COLO668 (cell line): Measurements from ENCODE around the gene CEP104.
A peak's percentile ranks its signal among the peaks of the same experiment; 100 is the strongest.
"Not testable (repeated sequence)": the region's sequence is repeated elsewhere in the genome, so short reads cannot be mapped to it uniquely, and the experiment has no call there.

Source experiments
- DNase-seq: peaks from one replicate; lab custom pipeline; 2025; ENCODE audit not compliant: unreplicated experiment; lab: John Stamatoyannopoulos, UW

The CEP104 gene

GRCh38 chr1:3803905-3804626 lies 52.9 kb downstream of the CEP104 start:
- DNase-seq = no peak

- not testable (repeated sequence) for DNase-seq
Measured at GRCh38 chr1:3800795-3801194, 56.2 kb downstream of the CEP104 start.

- DNase-seq = peak; percentile 55
Measured at GRCh38 chr1:3799976-3800685, 56.9 kb downstream of the CEP104 start.

- peak; percentile 99 for DNase-seq
Measured at GRCh38 chr1:3796215-3797061, 60.6 kb downstream of the CEP104 start, which contains the start of gene LRRC47. LRRC47 (minus strand) TSS chr1:3796498; CDS start chr1:3796476, 22 bp downstream.

GRCh38 chr1:3795453-3796214 lies 61.4 kb downstream of the CEP104 start:
- peak; percentile 64 for DNase-seq

- DNase-seq = no peak
Measured at GRCh38 chr1:3790952-3791351, 66.1 kb downstream of the CEP104 start.

GRCh38 chr1:3790500-3790923 lies 66.5 kb downstream of the CEP104 start:
- DNase-seq = no peak

GRCh38 chr1:3789421-3790300 lies 67.3 kb downstream of the CEP104 start:
- DNase-seq = no peak

GRCh38 chr1:3788756-3789420 lies 68.1 kb downstream of the CEP104 start:
- no peak for DNase-seq

GRCh38 chr1:3787745-3788605 lies 69.0 kb downstream of the CEP104 start:
- no peak for DNase-seq

- no peak for DNase-seq
Measured at GRCh38 chr1:3787349-3787715, 69.7 kb downstream of the CEP104 start.

- DNase-seq = no peak
Measured at GRCh38 chr1:3786468-3787348, 70.3 kb downstream of the CEP104 start.

- DNase-seq = no peak
Measured at GRCh38 chr1:3785456-3786157, 71.4 kb downstream of the CEP104 start.

- no peak for DNase-seq
Measured at GRCh38 chr1:3785045-3785444, 72.0 kb downstream of the CEP104 start.

GRCh38 chr1:3783651-3784474 lies 73.1 kb downstream of the CEP104 start:
- no peak for DNase-seq

- DNase-seq = no peak
Measured at GRCh38 chr1:3780901-3781300, 76.1 kb downstream of the CEP104 start.
